Mesenchymal stem cell (in vitro differentiated cells and primary cell): ENCODE data around the gene GNLY.
A peak's percentile ranks its signal among the peaks of the same experiment; 100 is the strongest.

Experiments
- DNase-seq: peaks from one replicate; pipeline ENCODE4 v3.0.0-alpha.2; 2013
- H2AFZ ChIP-seq: one replicate; pipeline ENCODE4 v1.6.1; 2013; ENCODE audit warnings: low read depth, mild to moderate bottlenecking, control low read depth, inconsistent platforms, low read length, moderate library complexity
- H2AK5ac ChIP-seq: 2 replicates; pipeline ENCODE4 v1.6.1; 2013; ENCODE audit warnings: low read length, moderate library complexity, mild to moderate bottlenecking, inconsistent platforms; ENCODE audit not compliant: severe bottlenecking
- H2BK120ac ChIP-seq: one replicate; pipeline ENCODE4 v1.6.1; 2013; ENCODE audit warnings: low read depth, mild to moderate bottlenecking, inconsistent platforms, low read length, moderate library complexity
- H2BK12ac ChIP-seq, 2 experiments: one replicate each; pipeline ENCODE4 v1.6.1; 2013; ENCODE audit warnings: inconsistent platforms in 2 of 2, low read length in 2 of 2, mild to moderate bottlenecking in 2 of 2, moderate library complexity in 2 of 2, control low read depth in 1 of 2
- H2BK15ac ChIP-seq: one replicate; pipeline ENCODE4 v1.6.1; 2013; ENCODE audit warnings: mild to moderate bottlenecking, low read depth, inconsistent platforms; ENCODE audit not compliant: poor library complexity, severe bottlenecking
- H2BK5ac ChIP-seq: 2 replicates; pipeline ENCODE4 v1.6.1; 2013; ENCODE audit warnings: low read depth, mild to moderate bottlenecking, low read length, control low read depth, inconsistent platforms; ENCODE audit not compliant: poor library complexity, severe bottlenecking
- H3K14ac ChIP-seq, 2 experiments: one replicate each; pipeline ENCODE4 v1.6.1; 2013; ENCODE audit warnings: inconsistent platforms in 2 of 2, low read length in 2 of 2, control low read depth in 1 of 2, mild to moderate bottlenecking in 1 of 2, moderate library complexity in 1 of 2
- H3K18ac ChIP-seq, 2 experiments: one replicate each; pipeline ENCODE4 v1.6.1; 2013; ENCODE audit warnings: inconsistent platforms in 2 of 2, low read length in 2 of 2, control low read depth in 1 of 2, low read depth in 1 of 2, mild to moderate bottlenecking in 1 of 2
- H3K23ac ChIP-seq, 2 experiments: one replicate each; pipeline ENCODE4 v1.6.1; 2013; ENCODE audit warnings: inconsistent platforms in 2 of 2, low read length in 2 of 2, mild to moderate bottlenecking in 2 of 2, moderate library complexity in 2 of 2, control low read depth in 1 of 2
- H3K27ac ChIP-seq: 2 replicates; pipeline ENCODE4 v1.5.1; 2013; ENCODE audit warnings: mild to moderate bottlenecking, moderate library complexity, low read length, control low read depth, inconsistent platforms; ENCODE audit not compliant: poor library complexity, severe bottlenecking
- H3K27me3 ChIP-seq, 2 experiments: 2 replicates each; pipeline versions ENCODE4 v1.6.1 to v1.7.0; 2013; ENCODE audit warnings: low read length in 2 of 2, mild to moderate bottlenecking in 2 of 2, moderate library complexity in 2 of 2, control low read depth in 1 of 2, inconsistent platforms in 1 of 2; ENCODE audit not compliant: control insufficient read depth in 1 of 2, insufficient read depth in 1 of 2
- H3K36me3 ChIP-seq, 2 experiments: 2 replicates each; pipeline versions ENCODE4 v1.6.1 to v1.7.0; 2013; ENCODE audit warnings: low read length in 2 of 2, control low read depth in 1 of 2, inconsistent platforms in 1 of 2, low read depth in 1 of 2, mild to moderate bottlenecking in 1 of 2; ENCODE audit not compliant: insufficient read depth in 2 of 2, control insufficient read depth in 1 of 2
- H3K4ac ChIP-seq, 2 experiments: one replicate each; pipeline ENCODE4 v1.6.1; 2013; ENCODE audit warnings: inconsistent platforms in 2 of 2, low read length in 2 of 2, mild to moderate bottlenecking in 2 of 2, moderate library complexity in 2 of 2, control low read depth in 1 of 2, low read depth in 1 of 2
- H3K4me1 ChIP-seq: 2 replicates; pipeline ENCODE4 v1.6.1; 2013; ENCODE audit warnings: low read depth, low read length, control low read depth; ENCODE audit not compliant: control insufficient read depth, insufficient read depth
- H3K4me2 ChIP-seq: 2 replicates; pipeline ENCODE4 v1.6.1; 2013; ENCODE audit warnings: low read length, mild to moderate bottlenecking, inconsistent platforms; ENCODE audit not compliant: poor library complexity, severe bottlenecking
- H3K4me3 ChIP-seq, 2 experiments: 2 replicates each; pipeline versions ENCODE4 v1.5.1 to v1.7.0; 2013; ENCODE audit warnings: low read length in 2 of 2, mild to moderate bottlenecking in 2 of 2, control low read depth in 1 of 2, low read depth in 1 of 2; ENCODE audit not compliant: insufficient read depth in 1 of 2
- H3K79me1 ChIP-seq: replicated peaks from 2 replicates; pipeline ENCODE4 v1.6.1; 2013; ENCODE audit warnings: mild to moderate bottlenecking, control low read depth, low read length, inconsistent platforms; ENCODE audit not compliant: poor library complexity, severe bottlenecking
- H3K9ac ChIP-seq: 2 replicates; pipeline ENCODE4 v1.7.0; 2013; ENCODE audit warnings: mild to moderate bottlenecking, low read length, moderate library complexity
- H3K9me3 ChIP-seq: 2 replicates; pipeline ENCODE4 v1.7.0; 2013; ENCODE audit warnings: mild to moderate bottlenecking, low read length; ENCODE audit not compliant: control insufficient read depth
- H4K8ac ChIP-seq: one replicate; pipeline ENCODE4 v1.6.1; 2013; ENCODE audit warnings: inconsistent platforms, mild to moderate bottlenecking, low read length, moderate library complexity
- H4K91ac ChIP-seq: one replicate; pipeline ENCODE4 v1.6.1; 2013; ENCODE audit warnings: mild to moderate bottlenecking, low read length, inconsistent platforms
- WGBS: methylation state at CpG from one replicate; pipeline ENCODE4 v1.1.7; 2013; ENCODE audit warnings: mixed read lengths; 5-methylcytosine and 5-hydroxymethylcytosine counted together

The GNLY gene

GRCh38 chr2:85706063-85706462 lies 11.9 kb downstream of the GNLY start:
- H3K36me3 ChIP-seq, result no peaks in the 10 kb centered on the region
- H2AK5ac ChIP-seq, result no peak overlapping the region
- WGBS, result 90% methylated on average over 6 of the region's 6 CpGs
- H3K4me3 ChIP-seq, result no peak overlapping the region
- peaks cover 0 to under 1% of the 10 kb centered on the region in 2 experiments for H3K27me3 ChIP-seq
- no peak overlapping the region for H3K14ac ChIP-seq
- H4K8ac ChIP-seq, result no peak overlapping the region
- no peak overlapping the region for H2BK12ac ChIP-seq
- no peak overlapping the region for H3K9ac ChIP-seq
- no peak overlapping the region for H2BK5ac ChIP-seq
- no peak overlapping the region for H4K91ac ChIP-seq
- no peak overlapping the region for H3K4ac ChIP-seq
- no peak overlapping the region for H3K27ac ChIP-seq
- H2AFZ ChIP-seq, result no peak overlapping the region
- peaks cover 5% of the 10 kb centered on the region for H3K4me1 ChIP-seq
- no peaks in the 10 kb centered on the region for H3K79me1 ChIP-seq
- DNase-seq, result no peak
- no peak overlapping the region for H3K23ac ChIP-seq
- H3K4me2 ChIP-seq, result no peak overlapping the region
- H3K9me3 ChIP-seq, result no peaks in the 10 kb centered on the region
- no peak overlapping the region for H2BK120ac ChIP-seq
- H3K18ac ChIP-seq, result no peak overlapping the region
- H2BK15ac ChIP-seq, result no peak overlapping the region

DNA sequence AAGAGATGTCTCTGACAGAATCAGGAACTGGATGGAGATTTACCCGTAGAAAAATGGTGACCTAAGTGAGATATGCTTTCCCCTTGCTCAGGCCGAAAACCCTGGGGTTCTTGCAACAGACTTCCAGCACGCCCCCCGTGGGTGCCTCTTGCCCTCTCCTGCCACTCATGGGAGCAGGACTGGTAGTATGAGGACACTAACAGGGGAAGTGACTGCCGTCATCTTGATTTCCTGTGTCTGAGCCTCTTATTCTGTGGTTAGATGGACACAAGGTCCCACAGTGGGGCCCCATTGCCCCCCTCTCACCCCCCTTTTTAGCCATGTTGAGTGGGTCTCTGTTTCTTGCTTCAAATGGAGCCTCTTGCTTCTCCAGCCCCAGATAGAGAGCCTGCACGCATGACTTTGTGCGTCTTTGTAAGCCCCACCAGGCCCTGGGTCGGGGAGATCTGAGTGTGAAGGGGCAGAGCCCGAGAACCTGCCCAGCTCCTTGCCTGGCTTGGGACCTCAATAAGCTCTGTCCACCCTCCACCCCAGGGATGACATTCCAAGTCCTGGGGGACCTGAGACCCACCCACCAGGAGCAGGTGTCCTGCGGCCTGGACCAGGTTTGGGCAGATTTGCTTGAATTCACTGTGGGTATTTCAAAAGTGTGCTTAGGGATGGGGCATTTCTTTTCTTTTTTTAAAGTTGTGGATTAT lies 12.6 kb downstream of the GNLY start:
- Histone ChIP-seq H3K27me3 (peaks cover 0 to 7% of the 10 kb centered on the region in 2 experiments), H3K79me1 (no peaks in the 10 kb centered on the region), H4K91ac (no peak overlapping the region), H3K4ac (no peak overlapping the region), H2AK5ac (no peak overlapping the region), H3K4me3 (no peak overlapping the region), H3K18ac (no peak overlapping the region), H3K36me3 (no peaks in the 10 kb centered on the region), H2AFZ (no peak overlapping the region), H2BK120ac (no peak overlapping the region), H3K23ac (no peak overlapping the region), H4K8ac (no peak overlapping the region), H2BK5ac (no peak overlapping the region), H3K9ac (no peak overlapping the region), H2BK12ac (no peak overlapping the region), H3K4me1 (peaks cover 4% of the 10 kb centered on the region), H3K9me3 (no peaks in the 10 kb centered on the region), H3K14ac (no peak overlapping the region), H2BK15ac (no peak overlapping the region), H3K4me2 (no peak overlapping the region), H3K27ac (no peak overlapping the region)
- no peak for DNase-seq
- WGBS, result 89% methylated on average over 10 of the region's 10 CpGs

DNA sequence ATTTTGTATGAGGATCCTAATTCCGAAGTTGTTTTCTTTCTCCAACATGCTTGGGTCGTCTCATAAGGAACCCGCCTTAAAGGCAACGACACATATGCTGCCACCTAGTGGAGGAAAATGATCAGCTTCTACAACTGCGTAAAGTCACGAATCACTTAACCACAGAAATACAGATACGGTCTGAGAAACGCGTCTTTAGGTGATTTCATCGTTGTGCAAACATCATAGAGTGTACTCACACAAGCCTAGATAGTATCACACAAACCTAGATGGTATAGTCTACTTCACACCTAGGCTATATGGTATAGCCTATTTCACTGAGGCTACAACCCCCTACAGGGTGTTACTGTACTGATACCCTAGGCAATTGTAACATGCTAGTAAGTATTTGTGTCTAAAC lies 13.1 kb downstream of the GNLY start:
- WGBS, result 2% methylated on average over 10 of the region's 10 CpGs
- Histone ChIP-seq H3K9me3 (no peaks in the 10 kb centered on the region), H3K4me3 (no peak overlapping the region)

GRCh38 chr2:85708641-85709040 lies 14.5 kb downstream of the GNLY start:
- Histone ChIP-seq H3K9me3 (no peaks in the 10 kb centered on the region), H3K79me1 (no peaks in the 10 kb centered on the region), H2BK5ac (no peak overlapping the region), H3K27ac (no peak overlapping the region), H2AK5ac (no peak overlapping the region), H3K9ac (no peak overlapping the region), H2BK15ac (no peak overlapping the region), H3K27me3 (peaks cover 0 to 21% of the 10 kb centered on the region in 2 experiments), H3K4me2 (no peak overlapping the region), H3K23ac (no peak overlapping the region), H4K8ac (no peak overlapping the region), H3K36me3 (no peaks in the 10 kb centered on the region), H2AFZ (no peak overlapping the region), H3K18ac (no peak overlapping the region), H3K4me1 (peaks cover 2% of the 10 kb centered on the region), H3K14ac (no peak overlapping the region), H2BK120ac (no peak overlapping the region), H3K4ac (no peak overlapping the region), H2BK12ac (no peak overlapping the region), H4K91ac (no peak overlapping the region), H3K4me3 (no peak overlapping the region)
- DNase-seq, result no peak
- 93% methylated on average over 1 of the region's 1 CpG for WGBS

More for the DNA sequence above, 13.1 kb downstream of the GNLY start:
- no peak overlapping the region for H2BK12ac ChIP-seq
- no peak overlapping the region for H2BK5ac ChIP-seq
- H3K4ac ChIP-seq, result no peak overlapping the region
- H3K23ac ChIP-seq, result no peak overlapping the region
- no peak overlapping the region for H2AK5ac ChIP-seq
- H3K9ac ChIP-seq, result no peak overlapping the region
- no peak overlapping the region for H4K91ac ChIP-seq
- H3K36me3 ChIP-seq, result no peaks in the 10 kb centered on the region
- no peak overlapping the region for H3K14ac ChIP-seq
- no peak overlapping the region for H3K4me2 ChIP-seq
- H3K27ac ChIP-seq, result no peak overlapping the region
- H4K8ac ChIP-seq, result no peak overlapping the region
- no peak overlapping the region for H2BK120ac ChIP-seq
- H3K18ac ChIP-seq, result no peak overlapping the region
- H3K4me1 ChIP-seq, result peaks cover 4% of the 10 kb centered on the region
- peaks cover 0 to 11% of the 10 kb centered on the region in 2 experiments for H3K27me3 ChIP-seq
- H3K79me1 ChIP-seq, result no peaks in the 10 kb centered on the region
- H2AFZ ChIP-seq, result no peak overlapping the region
- peak; percentile 90 for DNase-seq
- no peak overlapping the region for H2BK15ac ChIP-seq
